Measurements from ENCODE around the gene ZCCHC18.

GRCh38 chrX:104098919-104099318, 13.4 kb upstream of the ZCCHC18 start:
- no peak for TF ChIP-seq YY1 (IDR thresholded peaks at IDR 0.05; ENCODE audit: insufficient read depth, insufficient read length)
- no peak for TF ChIP-seq SUZ12 (IDR thresholded peaks at IDR 0.05; ENCODE audit: extremely low read depth, insufficient read depth, insufficient read length)
